HG03159 (cell line): Measurements from ENCODE around the gene SHISA8.

ENCODE experiments used
- ATAC-seq: cut with Tn5 transposase; IDR thresholded peaks from one replicate; pipeline ENCODE4 v1.9.1; 2021; ENCODE audit warnings: mild to moderate bottlenecking, moderate library complexity; ENCODE audit not compliant: unreplicated experiment

Gene SHISA8

DNA sequence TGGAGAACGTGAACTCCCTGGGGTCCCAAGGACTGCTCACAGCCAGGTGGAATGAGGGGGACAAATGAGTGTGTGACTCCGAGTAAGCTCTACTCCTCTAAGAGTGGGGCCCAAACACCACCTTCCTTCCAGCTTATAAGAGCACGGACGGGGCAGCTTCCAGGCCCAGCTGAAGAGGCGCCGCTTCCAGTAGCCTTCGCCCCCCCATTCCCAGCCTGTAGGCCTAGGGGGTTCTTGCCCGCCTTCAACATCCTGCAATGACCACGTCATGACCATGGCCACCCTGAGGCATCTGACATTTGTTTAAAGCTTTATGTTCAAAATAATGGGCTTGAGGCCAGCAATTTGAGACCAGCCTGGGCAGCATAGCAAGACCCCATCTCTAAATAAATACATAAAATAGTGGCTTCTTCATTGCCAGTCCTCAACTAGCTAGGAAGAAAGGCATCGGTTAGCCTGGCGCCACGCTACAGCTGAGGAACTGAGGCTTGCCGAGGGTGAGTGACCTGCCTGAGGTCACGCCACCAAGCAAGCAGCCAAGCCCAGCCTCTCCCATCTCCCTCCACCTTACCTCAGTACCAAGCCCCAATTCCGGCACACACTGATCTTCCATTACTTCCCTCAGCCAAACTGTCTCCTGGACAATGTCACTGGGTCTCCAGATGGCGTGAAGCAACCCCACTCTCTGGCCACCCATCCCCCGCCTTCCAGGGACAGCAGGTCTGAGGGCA lies 19.6 kb upstream of the SHISA8 start:
- ATAC-seq = no peak

DNA sequence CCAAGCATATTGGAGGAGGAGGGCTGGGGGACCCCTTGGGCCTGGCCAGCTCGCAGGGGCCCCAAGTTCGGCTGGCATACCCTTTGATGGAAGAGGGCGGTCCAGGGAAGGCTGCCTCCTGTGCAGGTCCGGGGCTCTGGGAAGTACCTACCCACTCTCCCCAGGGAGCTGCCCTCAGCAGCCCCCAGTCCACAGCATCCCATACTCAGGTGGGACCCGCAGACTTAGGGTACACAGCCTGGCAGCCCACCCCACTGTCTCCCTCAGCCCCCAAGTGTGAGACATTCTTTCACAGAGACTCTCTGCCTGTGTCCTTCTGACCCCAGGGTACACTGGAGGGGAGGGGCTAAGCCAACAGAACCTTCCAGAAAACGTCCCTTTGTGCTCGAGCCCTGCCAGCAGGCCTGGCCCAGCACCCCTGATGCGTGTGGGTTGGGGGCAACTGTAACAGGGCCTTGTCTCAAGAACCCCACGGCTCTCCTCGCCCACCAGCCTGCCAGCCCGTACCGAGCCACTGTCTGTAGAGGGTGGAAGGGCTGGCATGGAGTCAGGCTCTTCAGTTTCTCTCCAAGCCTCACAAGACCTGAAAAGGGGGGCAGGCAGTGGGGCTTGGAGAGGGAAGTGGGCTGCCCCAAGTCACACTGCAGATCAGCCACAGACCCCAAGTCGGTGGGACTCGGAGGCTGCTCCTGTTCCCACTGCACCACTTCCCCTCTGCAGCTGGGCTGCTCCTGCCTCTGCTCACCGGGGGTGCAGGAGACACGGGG lies 18.7 kb upstream of the SHISA8 start:
- ATAC-seq = no peak

DNA sequence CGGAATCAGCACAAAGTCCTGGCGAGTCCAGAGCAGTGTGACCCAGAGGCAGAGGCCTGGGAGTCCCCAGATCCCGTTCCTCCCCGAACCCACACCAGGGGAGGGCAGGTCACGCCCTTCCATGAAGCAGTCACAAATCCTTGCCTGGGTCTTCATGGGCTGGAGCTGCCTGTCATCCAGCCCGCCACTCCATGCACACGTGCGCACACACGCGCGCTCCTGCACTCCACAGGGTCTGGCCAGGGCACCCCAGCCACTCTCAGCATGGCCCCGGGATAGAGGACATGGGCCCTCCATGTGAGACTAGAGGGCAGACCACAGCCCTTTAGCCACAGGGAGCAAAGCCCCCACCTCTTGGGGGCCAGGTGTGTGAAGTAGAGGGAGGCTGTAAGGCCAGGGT lies 17.5 kb upstream of the SHISA8 start:
- no peak for ATAC-seq

DNA sequence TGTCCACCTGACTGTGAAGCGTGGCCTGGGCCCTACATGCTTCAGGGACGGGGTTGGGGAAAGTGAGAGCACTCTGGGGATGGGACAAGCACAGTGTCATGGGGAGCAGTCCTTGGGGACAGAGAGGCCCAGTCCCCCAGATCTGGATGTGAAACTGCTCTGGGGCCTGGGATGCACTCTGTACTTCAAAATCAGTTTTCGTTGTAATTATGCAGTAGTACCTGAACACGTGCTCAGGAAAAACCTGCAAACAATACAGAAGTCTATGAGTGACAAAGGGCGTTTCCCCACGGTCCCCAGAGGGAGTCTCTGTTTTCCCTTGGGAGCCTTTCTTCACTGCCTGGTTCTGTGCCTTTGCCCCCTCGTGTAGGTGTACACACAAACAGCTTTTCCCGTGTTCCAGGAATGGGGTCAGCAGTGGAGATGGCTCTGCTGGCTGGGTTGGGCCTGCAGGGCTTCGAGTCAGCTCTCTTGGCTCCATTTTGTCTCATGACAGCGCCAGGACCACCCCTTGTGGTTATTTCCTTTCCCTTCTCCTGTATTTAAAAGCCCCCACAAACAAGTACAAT lies 16.9 kb upstream of the SHISA8 start:
- no peak for ATAC-seq

DNA sequence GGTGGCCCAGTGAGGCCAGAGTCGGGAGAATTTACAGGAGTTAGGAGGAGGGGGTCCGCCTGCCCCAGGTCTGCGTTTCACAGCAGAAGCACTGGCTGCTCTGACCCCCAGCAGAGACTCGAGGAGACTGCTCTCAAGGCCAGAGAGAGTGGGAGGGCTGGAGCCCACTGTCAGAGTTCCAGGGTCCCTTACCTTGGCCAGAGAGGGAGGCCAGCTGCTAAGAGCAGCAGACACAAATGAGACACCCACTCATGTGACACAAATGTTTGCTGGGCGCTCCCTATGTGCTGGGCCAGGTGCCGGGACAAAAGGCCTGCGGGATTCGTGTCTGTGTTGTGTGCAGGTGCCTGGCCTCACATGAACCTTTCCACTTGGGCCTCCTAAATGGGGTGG lies 14.5 kb upstream of the SHISA8 start:
- no peak for ATAC-seq

DNA sequence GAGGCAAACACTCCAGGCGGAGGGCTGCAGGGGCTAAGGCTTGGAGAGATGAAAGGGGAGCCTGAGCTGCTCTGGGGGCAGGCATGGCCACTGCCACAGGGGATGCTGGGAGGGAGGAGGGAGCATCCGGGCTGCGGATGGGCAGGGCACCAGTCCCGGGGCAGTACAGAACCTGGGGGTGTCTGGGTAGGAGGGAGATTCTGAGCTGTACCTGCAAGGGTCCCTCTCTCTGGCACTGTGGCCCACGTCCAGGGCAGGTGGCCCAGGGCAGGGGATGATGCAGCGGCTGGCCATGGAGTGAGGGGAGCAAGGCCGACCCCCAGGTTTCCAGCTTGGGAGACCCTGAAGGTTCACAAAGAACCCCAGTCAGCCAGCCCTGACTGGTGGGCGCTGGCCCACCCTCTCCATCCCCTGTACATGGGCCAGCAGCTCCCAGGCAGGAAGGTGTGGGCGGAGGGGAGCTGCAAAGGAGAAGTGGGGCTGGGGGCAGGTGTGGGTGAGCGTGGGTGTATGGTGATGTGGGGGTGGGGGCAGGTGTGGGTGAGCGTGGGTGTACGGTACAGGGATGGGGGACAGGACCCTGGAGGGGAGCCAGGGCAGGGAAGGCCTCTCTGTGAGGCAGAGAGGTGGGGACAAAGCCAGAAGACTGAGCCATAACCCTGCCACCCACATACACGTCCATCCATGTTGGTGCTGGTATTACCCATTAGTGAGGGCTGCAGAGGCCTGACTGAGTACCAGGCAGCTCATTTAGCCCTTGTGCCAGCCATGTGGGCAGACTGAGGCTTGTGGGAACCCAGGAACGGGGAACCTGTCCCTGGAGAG lies 13.9 kb upstream of the SHISA8 start:
- no peak for ATAC-seq

DNA sequence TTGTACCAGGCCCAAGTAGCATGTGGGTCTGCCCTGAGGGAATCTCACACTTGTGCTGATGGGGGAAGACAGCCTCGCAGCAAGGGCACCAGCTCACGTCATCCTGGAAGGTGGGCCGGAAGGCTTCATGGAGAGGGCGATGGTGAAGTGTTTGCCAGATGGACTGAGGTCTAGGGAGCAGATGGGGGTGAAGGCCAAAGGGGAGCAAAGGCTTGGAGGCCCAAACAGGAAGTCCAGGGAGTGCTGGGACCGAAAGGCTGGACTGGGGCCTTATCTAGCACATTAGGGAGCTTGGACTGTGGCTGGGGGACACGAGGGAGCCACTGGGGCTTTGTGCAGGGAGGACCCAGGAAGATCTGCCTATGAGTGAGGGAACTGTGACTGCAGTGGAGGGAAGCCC lies 12.9 kb upstream of the SHISA8 start:
- no peak for ATAC-seq

DNA sequence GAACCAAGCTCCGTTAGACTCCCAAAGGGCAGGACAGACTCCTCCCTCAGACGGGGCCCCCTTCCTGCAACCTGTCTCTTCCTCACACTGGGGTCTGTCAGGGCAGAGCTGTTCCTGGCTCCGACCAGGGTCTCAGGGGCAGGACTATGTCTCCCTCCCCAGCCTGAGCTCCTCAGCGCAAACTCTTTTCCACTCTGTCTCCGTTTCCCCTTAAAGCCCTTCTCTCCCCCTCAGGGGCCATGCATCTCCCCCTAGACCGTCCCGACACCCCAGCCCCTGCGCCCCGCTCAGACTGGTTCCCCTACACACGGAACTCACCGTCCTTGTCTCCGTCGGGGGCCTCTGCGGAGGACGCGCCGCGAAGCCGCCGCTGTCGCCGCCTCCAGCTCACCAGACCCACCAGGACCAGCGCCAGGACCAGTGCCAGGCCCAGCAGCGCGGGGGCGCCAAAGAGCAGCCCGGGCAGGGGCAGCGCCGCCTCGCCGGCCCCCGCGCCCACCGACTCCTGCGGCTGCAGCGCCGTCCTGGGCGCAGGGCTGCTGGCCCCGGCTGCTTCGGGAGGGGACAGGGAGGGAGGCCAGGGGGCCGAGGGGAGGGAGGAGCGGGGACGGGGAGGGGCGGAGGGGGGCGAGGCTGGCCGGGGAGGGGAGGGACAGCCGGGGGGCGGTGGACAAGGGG lies 11.0 kb upstream of the SHISA8 start:
- peak; percentile 44 for ATAC-seq

DNA sequence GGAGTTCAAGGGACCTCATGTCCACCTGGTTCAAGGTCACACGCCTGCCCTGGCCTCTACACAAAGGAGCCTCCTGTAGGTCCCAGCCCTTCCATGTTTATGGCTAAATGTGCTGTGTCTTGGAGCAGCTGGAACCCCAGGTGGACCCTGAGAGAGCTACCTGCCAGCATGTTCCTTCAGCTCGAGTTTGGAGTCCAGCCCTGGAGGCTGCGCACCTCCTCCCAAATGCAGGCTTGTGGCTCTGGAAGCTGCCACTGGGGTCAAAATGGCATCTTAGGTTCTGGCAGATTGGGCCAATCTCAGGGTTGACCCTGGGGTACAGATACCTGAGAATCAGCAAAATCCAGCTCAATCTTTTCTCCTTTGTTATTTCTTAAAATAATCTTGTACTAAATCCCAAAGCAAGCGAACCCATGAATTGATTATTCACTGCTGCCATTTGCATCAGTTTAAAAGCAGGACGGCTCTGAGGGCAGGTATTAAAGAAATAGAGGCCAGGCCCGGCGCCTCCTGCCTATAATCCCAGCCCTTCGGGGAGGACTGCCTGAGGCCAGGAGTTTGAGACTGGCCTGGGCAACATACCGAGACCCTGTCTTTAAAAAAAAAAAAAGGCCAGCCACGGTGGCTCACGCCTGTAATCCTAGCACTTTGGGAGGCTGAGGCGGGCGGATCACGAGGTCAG lies 8.9 kb upstream of the SHISA8 start:
- no peak for ATAC-seq

DNA sequence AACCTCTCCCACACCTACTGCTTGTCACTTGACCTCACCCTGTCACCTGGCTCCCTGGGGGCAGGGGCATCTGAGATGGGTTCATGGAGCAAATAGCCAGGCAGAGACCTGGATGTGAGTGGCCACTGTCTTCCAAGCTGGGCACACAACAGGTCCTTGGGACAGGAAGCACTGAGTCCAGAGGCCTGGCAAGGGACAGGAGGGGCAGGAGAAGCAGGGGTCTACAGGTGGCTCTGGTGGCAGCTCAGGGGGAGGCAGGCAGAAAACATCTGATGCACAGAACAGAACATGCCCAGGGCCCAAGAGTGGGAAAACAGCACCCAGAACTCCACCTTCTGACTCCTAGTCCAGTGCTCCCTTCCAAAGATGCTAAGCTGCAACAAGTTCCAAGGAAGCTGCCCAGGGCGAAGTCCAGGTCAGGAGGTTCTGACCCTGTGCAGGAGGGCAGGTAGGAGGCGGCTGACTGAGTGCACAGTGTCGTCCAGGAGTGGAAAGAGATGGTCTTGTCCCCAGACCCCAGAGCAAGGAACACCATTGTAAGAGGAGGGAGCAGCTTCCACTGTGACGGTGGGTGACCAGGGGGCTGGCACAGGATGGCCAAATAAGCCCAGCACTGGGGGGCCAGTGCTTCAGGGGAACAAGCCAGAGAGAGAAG lies 8.2 kb upstream of the SHISA8 start:
- no peak for ATAC-seq

DNA sequence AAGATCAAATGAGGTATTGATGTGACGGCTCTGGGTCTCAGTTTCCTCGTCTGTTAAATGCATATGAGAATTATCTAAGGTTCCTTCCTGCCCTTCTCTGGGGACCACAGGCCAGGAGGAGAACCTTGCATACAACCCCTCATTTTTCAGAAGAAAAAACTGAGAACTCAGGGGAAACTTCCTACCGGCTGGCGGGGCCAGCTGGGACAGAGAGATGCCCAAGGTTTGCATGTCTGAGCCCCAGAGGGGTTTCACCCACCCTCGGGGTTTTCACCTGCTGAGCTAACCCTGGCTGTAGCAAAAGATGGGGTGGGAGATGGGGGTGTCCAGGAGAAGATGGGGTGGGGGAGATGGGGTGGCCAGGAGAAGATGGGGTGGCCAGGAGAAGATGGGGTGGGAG lies 7.5 kb upstream of the SHISA8 start:
- no peak for ATAC-seq

DNA sequence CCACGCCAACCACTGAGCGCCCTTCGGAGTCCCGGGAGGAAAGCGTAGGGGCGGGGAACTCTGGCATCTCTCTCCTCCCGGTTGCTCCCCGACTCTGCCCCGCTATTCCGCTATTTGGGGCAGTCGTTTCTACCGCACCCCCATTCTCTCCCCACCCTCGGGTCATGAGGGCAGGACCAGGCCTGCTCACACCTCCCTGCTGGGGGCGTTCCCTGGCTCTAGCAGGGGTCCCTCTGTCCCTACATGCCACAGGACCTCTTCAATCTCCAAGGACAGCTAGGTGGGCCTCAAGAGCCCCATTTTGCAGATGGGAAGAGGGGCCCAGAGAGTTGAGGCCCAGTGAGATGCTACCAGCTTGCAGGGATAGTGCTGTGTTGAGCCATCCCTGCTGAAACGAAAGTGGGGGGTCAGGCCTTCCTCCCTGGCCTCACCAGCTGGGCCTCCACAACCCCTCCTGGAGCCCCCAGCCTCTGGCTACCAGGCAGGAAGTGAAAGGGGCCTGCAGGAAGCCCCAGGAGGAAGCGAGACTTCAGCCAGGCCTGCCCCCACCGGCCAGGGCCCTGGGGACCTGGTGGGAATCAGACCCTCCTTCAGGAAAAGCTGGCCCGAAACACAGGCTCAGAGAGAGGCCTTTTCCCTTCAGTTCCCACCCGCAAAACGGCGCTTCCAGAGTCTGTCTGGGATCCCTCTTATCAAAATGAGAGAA lies 5.5 kb upstream of the SHISA8 start:
- peak; percentile 25 for ATAC-seq

DNA sequence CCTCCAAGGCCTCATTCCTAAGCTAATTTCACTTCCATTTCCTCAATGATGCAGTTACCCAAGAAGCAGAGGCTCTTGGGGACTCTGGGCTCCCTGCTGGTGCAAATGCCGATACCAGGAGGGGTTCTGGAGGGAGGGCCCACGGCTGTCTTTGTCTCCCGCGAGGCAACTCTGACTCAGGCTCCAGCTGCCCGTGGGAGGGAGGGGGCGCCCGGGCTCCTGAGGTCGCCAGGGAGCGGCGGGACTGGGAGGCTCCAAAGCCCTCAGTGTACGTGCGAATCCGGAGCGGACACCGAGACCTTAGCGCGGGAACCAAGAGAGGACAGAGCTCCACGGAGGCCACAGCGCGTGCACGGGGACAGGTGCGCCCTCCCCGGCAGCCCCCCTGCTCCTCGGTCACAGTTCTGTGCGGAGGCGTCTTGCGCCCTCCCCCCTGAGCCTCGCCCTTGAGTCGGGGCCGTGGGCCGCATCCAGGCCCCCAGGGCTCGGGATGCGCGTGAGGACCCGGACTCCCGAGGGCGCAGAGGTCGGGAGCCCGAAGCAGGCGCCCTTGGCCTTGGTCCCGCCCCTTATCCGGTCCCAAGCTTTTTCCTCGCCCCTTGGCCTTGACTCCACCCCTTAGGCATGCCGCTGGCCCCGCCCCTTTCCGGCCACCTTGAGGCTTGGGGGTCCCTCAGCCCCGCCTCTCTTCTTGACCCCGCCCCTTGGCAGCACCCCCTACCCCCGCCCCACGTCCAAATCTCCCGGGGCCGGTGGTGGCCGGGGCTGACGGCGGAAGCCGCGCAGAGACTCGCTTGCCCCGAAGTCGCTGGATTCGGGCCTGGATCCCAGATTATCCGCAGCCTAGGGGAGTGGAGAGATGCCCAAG lies 4.7 kb upstream of the SHISA8 start:
- ATAC-seq = peak; percentile 34

DNA sequence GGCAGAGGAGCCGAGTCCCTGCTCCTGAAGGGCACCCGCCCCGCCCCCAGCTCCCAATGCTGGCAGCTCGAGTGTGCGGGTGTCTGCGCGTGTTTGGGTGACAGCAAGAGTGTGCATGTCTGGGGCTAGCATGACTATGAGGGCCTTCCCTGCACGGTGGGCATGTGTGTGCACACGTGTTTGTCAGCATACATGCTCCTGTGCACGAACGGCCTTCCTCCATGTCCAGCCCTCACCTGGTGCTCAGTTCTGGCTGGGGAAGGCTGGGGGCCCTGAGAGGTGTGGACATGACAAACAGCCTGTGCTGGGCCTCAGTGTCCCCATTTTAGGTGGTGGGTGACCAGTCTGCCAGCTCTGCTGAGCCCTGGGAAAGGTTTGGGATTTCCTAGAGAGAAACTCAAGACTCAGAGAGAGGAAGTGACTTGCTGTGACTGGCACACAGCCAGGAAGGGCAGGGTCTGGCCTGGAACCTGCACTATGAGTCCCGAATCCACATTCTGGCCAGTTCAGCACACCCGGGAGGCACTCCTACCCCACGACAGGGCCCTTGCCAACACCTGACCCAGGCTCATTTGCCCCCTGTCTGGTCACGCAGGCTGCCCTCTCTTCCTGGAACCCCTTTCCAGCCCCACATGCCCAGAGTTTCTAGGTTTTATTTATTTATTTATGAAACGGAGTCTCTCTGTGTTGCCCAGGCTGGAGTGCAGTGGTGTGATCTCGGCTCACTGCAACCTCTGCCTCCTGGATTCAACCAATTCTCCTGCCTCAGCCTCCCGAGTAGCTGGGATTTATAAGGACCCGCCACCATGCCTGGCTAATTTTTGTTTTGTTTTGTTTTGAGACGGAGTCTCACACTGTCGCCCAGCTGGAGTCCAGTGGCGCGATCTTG lies 3.3 kb upstream of the SHISA8 start:
- ATAC-seq = no peak

DNA sequence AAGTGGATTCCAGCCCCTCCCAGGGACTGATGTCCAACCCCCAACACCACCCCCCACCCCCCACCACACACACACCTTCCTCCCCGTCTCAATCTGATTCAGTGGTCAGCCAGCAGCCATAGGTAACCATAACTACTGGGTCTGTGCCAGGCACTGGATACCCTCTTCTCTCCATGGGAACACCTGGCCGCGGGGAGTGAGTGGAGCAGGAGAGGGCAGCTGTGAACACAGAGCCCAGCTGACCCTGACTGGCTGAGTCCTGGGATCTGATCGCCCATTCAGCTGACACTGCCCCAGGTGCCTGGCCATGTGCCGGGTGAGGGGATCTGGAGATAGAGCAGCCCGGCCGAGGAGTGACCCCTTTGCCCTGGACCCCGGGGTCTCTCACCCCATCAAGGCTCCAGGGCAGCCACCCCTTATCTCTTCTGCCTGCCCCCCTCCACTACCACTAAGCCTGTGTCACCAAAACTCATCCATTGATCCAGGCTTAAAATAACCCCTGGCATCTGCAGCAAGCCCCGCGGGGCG lies 2.6 kb upstream of the SHISA8 start:
- ATAC-seq = no peak

DNA sequence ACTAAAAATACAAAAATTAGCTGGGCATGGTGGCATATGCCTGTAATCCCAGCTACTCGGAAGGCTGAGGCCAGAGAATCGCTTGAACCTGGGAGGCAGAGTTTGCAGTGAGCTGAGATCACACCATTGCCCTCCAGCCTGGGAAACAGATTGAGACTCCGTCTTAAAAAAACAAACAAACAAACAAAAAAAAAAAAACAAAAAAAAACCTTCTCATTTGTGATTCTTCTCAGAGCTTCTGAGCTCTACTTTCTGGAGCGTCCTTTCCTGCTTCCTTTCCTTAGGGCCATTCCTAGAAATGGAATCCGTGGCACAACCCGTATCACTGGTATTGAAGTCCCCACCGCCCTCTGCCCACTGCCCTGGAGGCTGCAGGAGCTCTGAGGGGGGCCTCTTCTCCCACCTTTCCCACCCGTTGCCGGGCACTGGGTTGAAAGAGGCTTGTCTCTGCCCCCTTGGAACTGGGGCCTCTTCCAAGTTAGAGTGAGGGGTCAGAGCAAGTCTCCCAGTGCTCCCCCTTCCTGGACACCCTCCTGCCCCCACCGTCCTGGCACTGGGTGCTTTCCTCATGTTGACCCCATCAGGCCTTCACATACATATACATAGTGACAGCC lies 2.0 kb upstream of the SHISA8 start:
- ATAC-seq = no peak
